Stimulated activated CD8-positive, alpha-beta memory T cell treated with anti-CD3 and anti-CD28 coated beads, Interleukin-15, amount 100 ng/mL, for 24 hours (primary cell): ENCODE measurements around the gene NOP10.
"Not testable (repeated sequence)": the region's sequence is repeated elsewhere in the genome, so short reads cannot be mapped to it uniquely, and the experiment has no call there.

Source experiments
- DNase-seq: peaks from one replicate; pipeline ENCODE4 v3.0.0-alpha.2; 2020; ENCODE audit warnings: low read depth

Gene NOP10

GRCh38 chr15:34342737-34343575, at the start of gene NOP10, which contains the start of gene NUTM1:
TSS of gene NOP10 (minus strand) at chr15:34343136. CDS start at chr15:34343073, 63 bp downstream.
TSS of gene NUTM1 (plus strand) at chr15:34343315. CDS start at chr15:34343697, 382 bp downstream.
- peak; percentile 92 for DNase-seq

GRCh38 chr15:34389594-34390086, 46.7 kb upstream of the NOP10 start:
- not testable (repeated sequence) for DNase-seq

- not testable (repeated sequence) for DNase-seq
These were observed 39.0 kb upstream of the NOP10 start for GRCh38 chr15:34381829-34382521.

- DNase-seq, result not testable (repeated sequence)
These were observed 37.6 kb upstream of the NOP10 start for GRCh38 chr15:34380491-34380890.

- no peak for DNase-seq
These were observed 33.9 kb upstream of the NOP10 start for GRCh38 chr15:34376856-34377255.

GRCh38 chr15:34375541-34375940, 32.6 kb upstream of the NOP10 start:
- not testable (repeated sequence) for DNase-seq

GRCh38 chr15:34374816-34375215, 31.9 kb upstream of the NOP10 start:
- no peak for DNase-seq

- no peak for DNase-seq
These were observed 31.0 kb upstream of the NOP10 start for GRCh38 chr15:34373951-34374350.

- DNase-seq, result no peak
These were observed 27.7 kb upstream of the NOP10 start for GRCh38 chr15:34370643-34371042.

- no peak for DNase-seq
These were observed 27.2 kb upstream of the NOP10 start for GRCh38 chr15:34370129-34370528.

- DNase-seq, result peak; percentile 67
These were observed 24.5 kb upstream of the NOP10 start, which contains the start of gene LPCAT4 for GRCh38 chr15:34367101-34368081. TSS of gene LPCAT4 (minus strand) at chr15:34367196. CDS start at chr15:34367100, 96 bp downstream.

- peak; percentile 9 for DNase-seq
These were observed 23.5 kb upstream of the NOP10 start for GRCh38 chr15:34366271-34367065.

- no peak for DNase-seq
These were observed 22.9 kb upstream of the NOP10 start for GRCh38 chr15:34365836-34366235.

GRCh38 chr15:34365091-34365825, 22.3 kb upstream of the NOP10 start:
- no peak for DNase-seq

- no peak for DNase-seq
These were observed 21.1 kb upstream of the NOP10 start for GRCh38 chr15:34364041-34364440.

GRCh38 chr15:34362047-34362773, 19.3 kb upstream of the NOP10 start:
- no peak for DNase-seq

GRCh38 chr15:34361278-34361677, 18.3 kb upstream of the NOP10 start:
- no peak for DNase-seq

- no peak for DNase-seq
These were observed 17.4 kb upstream of the NOP10 start for GRCh38 chr15:34360298-34360697.

- DNase-seq, result no peak
These were observed 16.5 kb upstream of the NOP10 start for GRCh38 chr15:34359416-34359815.
